H1 (cell line): ENCODE data around the gene KLF5.

Experiments
- GABPA ChIP-seq: IDR thresholded peaks from 2 replicates; pipeline ENCODE4 v1.6.1; 2011; ENCODE audit warnings: mild to moderate bottlenecking, low read length, moderate library complexity, borderline replicate concordance; ENCODE audit not compliant: insufficient read depth
- NANOG ChIP-seq: IDR thresholded peaks from 2 replicates; pipeline ENCODE4 v1.6.1; 2011; ENCODE audit warnings: low read length, low read depth, mild to moderate bottlenecking, inconsistent platforms; ENCODE audit not compliant: insufficient read depth, poor library complexity, severe bottlenecking
- POLR2A ChIP-seq, 2 experiments: IDR thresholded peaks; 1 replicate in 1 of 2; 2 replicates in 1 of 2; pipeline ENCODE4 v1.6.1; 2011; ENCODE audit warnings: low read depth in 2 of 2, low read length in 2 of 2, mild to moderate bottlenecking in 2 of 2; ENCODE audit errors: control extremely low read depth in 1 of 2
- POLR2AphosphoS5 ChIP-seq: IDR thresholded peaks from 2 replicates; pipeline ENCODE4 v1.6.1; 2011; ENCODE audit warnings: low read depth, low read length
- TAF1 ChIP-seq: IDR thresholded peaks from 2 replicates; pipeline ENCODE4 v1.6.1; 2011; ENCODE audit warnings: mild to moderate bottlenecking, low read depth, low read length
- TEAD4 ChIP-seq: IDR thresholded peaks from 2 replicates; pipeline ENCODE4 v1.6.1; 2012; ENCODE audit warnings: low read depth, low read length, inconsistent platforms, mixed read lengths
- YY1 ChIP-seq: IDR thresholded peaks from 2 replicates; pipeline ENCODE4 v1.6.1; 2011; ENCODE audit warnings: low read depth, mild to moderate bottlenecking, low read length
- TF ChIP-seq, protein P1 (sequence below), 3 experiments: IDR thresholded peaks; 1 replicate in 2 of 3; 2 replicates in 1 of 3; pipeline versions ENCODE4 v1.5.1 to v1.6.1; 2011; ENCODE audit warnings: low read length in 3 of 3, mild to moderate bottlenecking in 3 of 3, inconsistent platforms in 2 of 3, low read depth in 1 of 3, moderate library complexity in 1 of 3; ENCODE audit not compliant: insufficient read depth in 1 of 3; ENCODE audit errors: control extremely low read depth in 1 of 3

DNA sequence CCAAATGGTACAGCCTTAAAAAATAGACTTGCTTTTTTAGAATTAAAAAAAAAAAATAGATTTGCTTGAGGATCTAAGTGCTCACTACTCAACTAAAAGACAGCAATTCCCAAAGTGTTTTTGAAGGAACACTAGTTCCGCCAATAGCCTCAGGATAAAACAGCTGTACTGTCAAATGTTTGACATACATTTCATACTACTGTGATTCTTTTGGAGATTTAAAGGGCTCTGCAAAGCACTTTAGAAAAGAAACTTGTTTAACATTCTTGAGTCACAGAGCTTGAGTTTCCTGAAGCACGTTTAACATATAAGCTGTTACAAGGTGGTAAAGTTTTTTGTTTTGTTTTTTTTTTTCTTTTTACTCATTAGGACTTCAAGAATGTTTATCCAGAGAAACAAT, 23.1 kb upstream of the KLF5 start:
- TF ChIP-seq, protein P1, sequence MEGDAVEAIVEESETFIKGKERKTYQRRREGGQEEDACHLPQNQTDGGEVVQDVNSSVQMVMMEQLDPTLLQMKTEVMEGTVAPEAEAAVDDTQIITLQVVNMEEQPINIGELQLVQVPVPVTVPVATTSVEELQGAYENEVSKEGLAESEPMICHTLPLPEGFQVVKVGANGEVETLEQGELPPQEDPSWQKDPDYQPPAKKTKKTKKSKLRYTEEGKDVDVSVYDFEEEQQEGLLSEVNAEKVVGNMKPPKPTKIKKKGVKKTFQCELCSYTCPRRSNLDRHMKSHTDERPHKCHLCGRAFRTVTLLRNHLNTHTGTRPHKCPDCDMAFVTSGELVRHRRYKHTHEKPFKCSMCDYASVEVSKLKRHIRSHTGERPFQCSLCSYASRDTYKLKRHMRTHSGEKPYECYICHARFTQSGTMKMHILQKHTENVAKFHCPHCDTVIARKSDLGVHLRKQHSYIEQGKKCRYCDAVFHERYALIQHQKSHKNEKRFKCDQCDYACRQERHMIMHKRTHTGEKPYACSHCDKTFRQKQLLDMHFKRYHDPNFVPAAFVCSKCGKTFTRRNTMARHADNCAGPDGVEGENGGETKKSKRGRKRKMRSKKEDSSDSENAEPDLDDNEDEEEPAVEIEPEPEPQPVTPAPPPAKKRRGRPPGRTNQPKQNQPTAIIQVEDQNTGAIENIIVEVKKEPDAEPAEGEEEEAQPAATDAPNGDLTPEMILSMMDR (IDR thresholded peaks at IDR 0.05; ENCODE audit: control extremely low read depth in 1 of 3, insufficient read depth in 1 of 3, low read depth in 1 of 3, low read length in 3 of 3) = no peak
- TF ChIP-seq POLR2A (IDR thresholded peaks at IDR 0.05; ENCODE audit: control extremely low read depth in 1 of 2, low read depth in 2 of 2, low read length in 2 of 2) = no peak
- no peak for TF ChIP-seq GABPA
- no peak for TF ChIP-seq TAF1
- TF ChIP-seq POLR2AphosphoS5 = no peak
- TF ChIP-seq NANOG = no peak
- no peak for TF ChIP-seq YY1
- TF ChIP-seq TEAD4 = no peak
